ENCODE measurements around the gene CASS4. TPM values are rescaled to one million over a fixed set of nuclear protein-coding genes. Genes with fewer than 3 reads are reported as not detected.

CASS4 gene
- total RNA-seq, 1 donor from 2014 or later = 0.51 TPM

DNA sequence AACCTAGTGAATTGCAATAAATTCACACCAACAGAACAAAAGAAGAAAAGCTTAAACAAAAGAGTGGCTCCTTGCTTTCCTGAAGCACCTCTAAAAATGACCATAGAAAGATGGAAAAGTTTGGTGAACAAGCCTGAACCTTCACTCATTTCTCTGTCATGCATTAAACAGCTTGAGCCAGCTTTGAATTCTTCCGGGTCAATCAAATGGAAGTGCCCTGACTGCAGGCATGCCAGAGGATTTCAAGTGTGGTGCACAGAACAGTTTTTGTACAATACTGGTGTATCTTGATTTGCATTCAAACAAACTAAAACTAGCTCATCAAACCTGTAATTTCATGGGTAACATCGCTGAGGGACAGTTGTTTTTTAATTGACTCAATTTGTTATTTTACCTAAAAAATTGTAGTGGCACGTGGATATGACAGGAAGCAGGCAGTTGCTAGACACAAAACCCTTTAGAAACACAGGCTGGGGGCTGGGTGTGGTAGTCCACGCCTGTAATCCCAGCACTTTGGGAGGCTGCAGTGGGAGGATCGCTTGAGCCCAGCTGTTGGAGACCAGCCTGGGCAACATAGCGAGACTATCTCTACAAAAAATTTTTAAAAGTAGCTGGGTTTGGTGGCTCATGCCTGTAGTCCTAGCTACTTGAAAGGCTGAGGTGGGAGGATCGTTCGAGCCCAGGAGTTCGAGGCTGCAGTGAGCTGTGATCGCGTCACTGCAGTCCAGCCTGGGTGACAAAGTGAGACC is 9.1 kb downstream of the CASS4 start:
- H3K4me1 Mint-ChIP-seq = peaks cover 7% of the 10 kb centered on the region
- H3K36me3 Mint-ChIP-seq (ENCODE audit: low read depth) = peaks cover 3% of the 10 kb centered on the region
- H3K27ac Mint-ChIP-seq = no peak overlapping the region
- no peaks in the 10 kb centered on the region for H3K9me3 Mint-ChIP-seq
- ATAC-seq (ENCODE audit: low read depth) (no peak), DNase-seq (no peak)
- ChIA-PET CTCF (interaction anchor here (1.2 kb wide), 1 partner anchor 26 kb away, joined by 3 read pairs; no protein-coding TSS in a partner anchor), POLR2A (no interaction called here)
- no peaks in the 10 kb centered on the region for H3K27me3 Mint-ChIP-seq
- intact Hi-C loops (cut with micrococcal nuclease) = no loop called here
- TF ChIP-seq CTCF (IDR thresholded peaks at IDR 0.05) = no peak
- no peak overlapping the region for H3K4me3 Mint-ChIP-seq

GRCh38 chr20:56422076-56422823 is 10.2 kb downstream of the CASS4 start:
- CTCF ChIA-PET = no interaction called here
- no peak for TF ChIP-seq CTCF (IDR thresholded peaks at IDR 0.05)
- H3K27me3 Mint-ChIP-seq = no peaks in the 10 kb centered on the region
- peaks cover 1% of the 10 kb centered on the region for H3K36me3 Mint-ChIP-seq (ENCODE audit: low read depth)
- no peak for ATAC-seq (ENCODE audit: low read depth)
- intact Hi-C loops (cut with micrococcal nuclease) = no loop called here
- H3K4me1 Mint-ChIP-seq = peaks cover 7% of the 10 kb centered on the region
- H3K9me3 Mint-ChIP-seq = no peaks in the 10 kb centered on the region
- POLR2A ChIA-PET = no interaction called here
- H3K4me3 Mint-ChIP-seq = no peak overlapping the region
- DNase-seq = no peak
- H3K27ac Mint-ChIP-seq = no peak overlapping the region

GRCh38 chr20:56422824-56423189 is 10.7 kb downstream of the CASS4 start:
- Mint-ChIP-seq H3K36me3 (ENCODE audit: low read depth) (no peaks in the 10 kb centered on the region), H3K27me3 (no peaks in the 10 kb centered on the region), H3K27ac (no peak overlapping the region), H3K9me3 (no peaks in the 10 kb centered on the region), H3K4me1 (peaks cover 10% of the 10 kb centered on the region), H3K4me3 (no peak overlapping the region)
- ChIA-PET POLR2A (no interaction called here), CTCF (no interaction called here)
- no peak for TF ChIP-seq CTCF (IDR thresholded peaks at IDR 0.05)
- DNase-seq = no peak
- ATAC-seq (ENCODE audit: low read depth) = no peak
- intact Hi-C loops (cut with micrococcal nuclease) = no loop called here

- no peaks in the 10 kb centered on the region for H3K9me3 Mint-ChIP-seq
- POLR2A ChIA-PET = no interaction called here
- H3K4me1 Mint-ChIP-seq = peaks cover 13% of the 10 kb centered on the region
- no peaks in the 10 kb centered on the region for H3K27me3 Mint-ChIP-seq
- no peaks in the 10 kb centered on the region for H3K36me3 Mint-ChIP-seq (ENCODE audit: low read depth)
- no peak for ATAC-seq (ENCODE audit: low read depth)
- H3K27ac Mint-ChIP-seq = no peak overlapping the region
- TF ChIP-seq CTCF (IDR thresholded peaks at IDR 0.05) = no peak
- H3K4me3 Mint-ChIP-seq = no peak overlapping the region
- CTCF ChIA-PET = no interaction called here
- intact Hi-C loops (cut with micrococcal nuclease) = no loop called here
- no peak for DNase-seq
Measured at GRCh38 chr20:56423211-56423610, 11.2 kb downstream of the CASS4 start.

DNA sequence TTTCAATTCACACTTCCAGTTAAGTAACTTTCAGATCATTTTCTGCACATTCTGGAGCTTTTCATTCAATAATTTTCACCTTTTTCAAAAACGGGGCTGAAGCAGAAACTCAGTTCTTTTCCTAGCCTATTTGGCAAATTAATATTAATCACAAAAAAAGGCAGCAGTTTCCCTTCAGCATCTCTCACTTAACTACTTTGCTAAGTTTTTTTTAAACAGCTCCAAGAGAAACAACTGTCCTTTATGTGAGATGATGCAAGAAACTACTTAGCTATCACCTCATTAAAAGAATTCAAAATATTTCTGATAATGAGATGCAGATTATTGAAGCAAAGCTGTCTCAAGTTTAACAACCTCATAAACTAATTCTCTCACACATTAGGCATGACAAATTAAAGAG is 11.8 kb downstream of the CASS4 start:
- ChIA-PET POLR2A (no interaction called here), CTCF (no interaction called here)
- H3K27me3 Mint-ChIP-seq = no peaks in the 10 kb centered on the region
- TF ChIP-seq CTCF (IDR thresholded peaks at IDR 0.05) = no peak
- no peak overlapping the region for H3K27ac Mint-ChIP-seq
- no peak overlapping the region for H3K4me3 Mint-ChIP-seq
- intact Hi-C loops (cut with micrococcal nuclease) = no loop called here
- peaks cover 16% of the 10 kb centered on the region for H3K4me1 Mint-ChIP-seq
- no peaks in the 10 kb centered on the region for H3K9me3 Mint-ChIP-seq
- no peaks in the 10 kb centered on the region for H3K36me3 Mint-ChIP-seq (ENCODE audit: low read depth)
- ATAC-seq (ENCODE audit: low read depth) = no peak
- no peak for DNase-seq

Data from activated B cell treated with CpG ODN at 0.5 μM for 24 hours (primary cell).